Right forelimb (tissue), 1 donor: Measurements from ENCODE around the gene EXD3.
A peak's percentile ranks its signal among the peaks of the same experiment; 100 is the strongest.
"Not testable (repeated sequence)": the region's sequence is repeated elsewhere in the genome, so short reads cannot be mapped to it uniquely, and the experiment has no call there.

Experiments used
- DNase-seq: peaks from one replicate; pipeline ENCODE4 v3.0.0-alpha.2; 2018

Gene EXD3

GRCh38 chr9:137458194-137459151 is 35.5 kb upstream of the EXD3 start:
- peak; percentile 58 for DNase-seq

- peak; percentile 46 for DNase-seq
These were observed 34.6 kb upstream of the EXD3 start for GRCh38 chr9:137457406-137458193.

GRCh38 chr9:137456864-137457405 is 34.0 kb upstream of the EXD3 start:
- peak; percentile 39 for DNase-seq

GRCh38 chr9:137456061-137456863 is 33.3 kb upstream of the EXD3 start:
- DNase-seq = peak; percentile 41

GRCh38 chr9:137455359-137455991 is 32.5 kb upstream of the EXD3 start:
- DNase-seq = peak; percentile 41

GRCh38 chr9:137454597-137455358 is 31.8 kb upstream of the EXD3 start:
- DNase-seq = peak; percentile 52

GRCh38 chr9:137454145-137454596 is 31.2 kb upstream of the EXD3 start:
- DNase-seq = peak; percentile 68

GRCh38 chr9:137453643-137454081 is 30.7 kb upstream of the EXD3 start:
- peak; percentile 76 for DNase-seq

GRCh38 chr9:137452761-137453642 is 30.0 kb upstream of the EXD3 start:
- no peak for DNase-seq

- no peak for DNase-seq
These were observed 29.2 kb upstream of the EXD3 start for GRCh38 chr9:137452006-137452760.

GRCh38 chr9:137451264-137452005 is 28.5 kb upstream of the EXD3 start:
- not testable (repeated sequence) for DNase-seq

GRCh38 chr9:137450539-137451222 is 27.7 kb upstream of the EXD3 start:
- not testable (repeated sequence) for DNase-seq

- DNase-seq = no peak
These were observed 27.1 kb upstream of the EXD3 start for GRCh38 chr9:137449931-137450538.

- DNase-seq = no peak
These were observed 26.3 kb upstream of the EXD3 start for GRCh38 chr9:137449081-137449844.

GRCh38 chr9:137448602-137448962 is 25.6 kb upstream of the EXD3 start:
- no peak for DNase-seq

GRCh38 chr9:137447722-137448601 is 25.0 kb upstream of the EXD3 start:
- DNase-seq = no peak
